IMR-90 (cell line): ENCODE measurements around the gene CERS6. TPM values are rescaled to one million over a fixed set of nuclear protein-coding genes. Genes with fewer than 3 reads are reported as not detected.

Experiments used
- ATAC-seq: fragments of 200-7000 bp; cut with Tn5 transposase; 2 replicates; pipeline ENCODE4 v1.9.1; 2020; ENCODE audit warnings: low read depth, mild to moderate bottlenecking, moderate library complexity
- BruUV-seq: library from RNA; stranded (reverse); fragments of 400-500 nt; replicated peaks from 2 replicates; lab custom pipeline; 2021; lab: Mats Ljungman, UMichigan
- CTCF ChIA-PET: fragments of 300-600 bp; formaldehyde crosslinking; extraction: SDS; loops from one replicate; lab custom pipeline; 2021; ENCODE audit warnings: antibody characterized with exemption; lab: Yijun Ruan, JAX
- POLR2A ChIA-PET: fragments of 300-600 bp; sonication (Branson Sonifier 250); formaldehyde crosslinking; loops from one replicate; lab custom pipeline; 2022; ENCODE audit warnings: antibody characterized with exemption; ENCODE audit not compliant: unreplicated experiment; lab: Charles Lee
- DNase-seq: peaks from one replicate; pipeline ENCODE4 v3.0.0; 2013
- H2AFZ ChIP-seq: replicated peaks from 2 replicates; pipeline ENCODE3; 2013; ENCODE audit warnings: low read length, mild to moderate bottlenecking; ENCODE audit not compliant: poor library complexity
- H2AK5ac ChIP-seq: 2 replicates; pipeline ENCODE4 v1.6.1; 2013; ENCODE audit warnings: low read depth, low read length, inconsistent platforms
- H2AK9ac ChIP-seq: replicated peaks from 2 replicates; pipeline ENCODE3; 2013; ENCODE audit warnings: mild to moderate bottlenecking, low read depth, low read length, moderate library complexity; ENCODE audit not compliant: poor library complexity
- H2BK120ac ChIP-seq: 2 replicates; pipeline ENCODE4 v1.6.1; 2013; ENCODE audit warnings: low read depth, low read length, inconsistent platforms
- H2BK15ac ChIP-seq: 3 replicates; pipeline ENCODE4 v1.6.1; 2013; ENCODE audit warnings: low read depth, low read length, inconsistent platforms
- H2BK20ac ChIP-seq: 2 replicates; pipeline ENCODE4 v1.6.1; 2013; ENCODE audit warnings: low read depth, mild to moderate bottlenecking, inconsistent platforms, low read length, moderate library complexity
- H2BK5ac ChIP-seq: 2 replicates; pipeline ENCODE4 v1.6.1; 2013; ENCODE audit warnings: mild to moderate bottlenecking, low read depth, low read length, inconsistent platforms; ENCODE audit not compliant: poor library complexity, severe bottlenecking
- H3K14ac ChIP-seq: replicated peaks from 2 replicates; pipeline ENCODE4 v1.6.1; 2013; ENCODE audit warnings: low read depth, low read length, inconsistent platforms
- H3K18ac ChIP-seq: 2 replicates; pipeline ENCODE4 v1.6.1; 2013; ENCODE audit warnings: low read depth, low read length, control low read depth
- H3K23ac ChIP-seq: 2 replicates; pipeline ENCODE4 v1.6.1; 2013; ENCODE audit warnings: low read depth, low read length, inconsistent platforms
- H3K27ac ChIP-seq: 2 replicates; pipeline ENCODE4 v1.5.1; 2013; ENCODE audit warnings: mild to moderate bottlenecking, control low read depth, low read length; ENCODE audit not compliant: insufficient read depth
- H3K27me3 ChIP-seq: 2 replicates; pipeline ENCODE4 v1.6.1; 2013; ENCODE audit warnings: low read length; ENCODE audit not compliant: control insufficient read depth, insufficient read depth
- H3K36me3 ChIP-seq: 2 replicates; pipeline ENCODE4 v1.6.1; 2013; ENCODE audit warnings: low read length, mixed read lengths; ENCODE audit not compliant: control insufficient read depth, insufficient read depth
- H3K4ac ChIP-seq: 2 replicates; pipeline ENCODE4 v1.6.1; 2013; ENCODE audit warnings: low read depth, low read length, inconsistent platforms
- H3K4me1 ChIP-seq: 2 replicates; pipeline ENCODE4 v1.6.1; 2013; ENCODE audit warnings: low read length, mixed read lengths; ENCODE audit not compliant: control insufficient read depth, insufficient read depth
- H3K4me2 ChIP-seq: 2 replicates; pipeline ENCODE4 v1.6.1; 2013; ENCODE audit warnings: low read depth, mild to moderate bottlenecking, control low read depth, low read length, moderate library complexity
- H3K4me3 ChIP-seq: 2 replicates; pipeline ENCODE4 v1.5.1; 2013; ENCODE audit warnings: low read depth, mild to moderate bottlenecking, control low read depth, low read length, moderate library complexity; ENCODE audit not compliant: insufficient read depth
- H3K56ac ChIP-seq: 2 replicates; pipeline ENCODE4 v1.6.1; 2013; ENCODE audit warnings: low read length, inconsistent platforms; ENCODE audit not compliant: insufficient read depth; ENCODE audit errors: extremely low read depth
- H3K79me1 ChIP-seq, 2 experiments: 2 replicates each; pipeline ENCODE4 v1.6.1; 2013; ENCODE audit warnings: low read length in 2 of 2, inconsistent platforms in 1 of 2, low read depth in 1 of 2
- H3K9ac ChIP-seq: 2 replicates; pipeline ENCODE4 v1.6.1; 2013; ENCODE audit warnings: low read depth, low read length, control low read depth
- H3K9me1 ChIP-seq: 2 replicates; pipeline ENCODE4 v1.6.1; 2013; ENCODE audit warnings: low read length, inconsistent platforms; ENCODE audit not compliant: insufficient read depth
- H3K9me3 ChIP-seq: 2 replicates; pipeline ENCODE4 v1.6.1; 2013; ENCODE audit warnings: low read length; ENCODE audit not compliant: control insufficient read depth, insufficient read depth
- H4K20me1 ChIP-seq: 2 replicates; pipeline ENCODE4 v1.6.1; 2013; ENCODE audit warnings: low read length, inconsistent platforms; ENCODE audit not compliant: insufficient read depth
- H4K5ac ChIP-seq: 2 replicates; pipeline ENCODE4 v1.6.1; 2013; ENCODE audit warnings: mild to moderate bottlenecking, low read depth, low read length, control low read depth
- H4K8ac ChIP-seq, 2 experiments: 2 replicates each; pipeline ENCODE4 v1.6.1; 2013; ENCODE audit warnings: low read depth in 2 of 2, low read length in 2 of 2, control low read depth in 1 of 2, inconsistent platforms in 1 of 2
- H4K91ac ChIP-seq: 2 replicates; pipeline ENCODE4 v1.6.1; 2013; ENCODE audit warnings: low read depth, low read length, inconsistent platforms; ENCODE audit not compliant: insufficient read depth
- BHLHE40 ChIP-seq: fragments of 150-350 bp; IDR thresholded peaks from 2 replicates; pipeline ENCODE4 v1.6.1; 2016; ENCODE audit warnings: mild to moderate bottlenecking, low read depth, low read length
- CEBPB ChIP-seq: IDR thresholded peaks from 2 replicates; pipeline ENCODE4 v1.6.1; 2012; ENCODE audit warnings: low read depth, low read length, improper control_type of control experiment
- FOS ChIP-seq: fragments of 150-350 bp; IDR thresholded peaks from 2 replicates; pipeline ENCODE4 v1.6.1; 2016; ENCODE audit warnings: low read depth, low read length
- MAFK ChIP-seq: IDR thresholded peaks from 2 replicates; pipeline ENCODE4 v1.6.1; 2012; ENCODE audit warnings: low read depth, low read length, improper control_type of control experiment
- MAZ ChIP-seq: IDR thresholded peaks from 2 replicates; pipeline ENCODE4 v1.6.1; 2012; ENCODE audit warnings: low read depth, mild to moderate bottlenecking, low read length, improper control_type of control experiment, moderate library complexity, borderline replicate concordance
- NFE2L2 ChIP-seq: fragments of 150-350 bp; IDR thresholded peaks from 2 replicates; pipeline ENCODE4 v1.6.1; 2016; ENCODE audit warnings: low read depth, mild to moderate bottlenecking, low read length
- RFX5 ChIP-seq: IDR thresholded peaks from 2 replicates; pipeline ENCODE4 v1.8.0; 2012; ENCODE audit warnings: low read depth, mild to moderate bottlenecking, low read length, moderate library complexity
- WGBS, 2 experiments: methylation state at CpG; one replicate each; pipeline versions ENCODE4 v1.1.5 to v1.1.7; 2013; ENCODE audit warnings: missing lambda C conversion rate in 2 of 2; ENCODE audit not compliant: insufficient read length in 1 of 2; ENCODE audit errors: extremely low coverage in 2 of 2; 5-methylcytosine and 5-hydroxymethylcytosine counted together
- dilution Hi-C: fragments of 300-500 bp; cut with HindIII; formaldehyde crosslinking; loops from one replicate; pipeline ENCODE4 v1.14.3; 2018; ENCODE audit warnings: low sequenced_read_pairs; ENCODE audit not compliant: unreplicated experiment
- in situ Hi-C: fragments of 300-500 bp; cut with MboI; formaldehyde crosslinking; loops from 3 replicates; pipeline ENCODE4 v1.14.3; 2019; ENCODE audit warnings: low sequenced_read_pairs, inconsistent platforms, mixed read lengths
- intact Hi-C: fragments of 100-400 bp; cut with micrococcal nuclease; formaldehyde crosslinking; loops from 2 replicates; pipeline ENCODE4 v1.10.0; 2022
- polyA plus RNA-seq, 3 experiments: library from polyadenylated mRNA; depleted of rRNA; stranded (reverse); fragments of >200 nt; gene quantifications; 2 replicates each; pipeline ENCODE4 v1.2.3, GENCODE V29; 2012; ENCODE audit warnings: low replicate concordance in 1 of 3
- total RNA-seq: library from RNA; depleted of rRNA; stranded (reverse); fragments of >200 nt; gene quantifications from 2 replicates; pipeline ENCODE4 v1.2.3, GENCODE V29; 2012
- TF ChIP-seq, protein P1 (sequence below): conservative IDR thresholded peaks from 2 replicates; pipeline ENCODE4 v1.5.1; 2012; ENCODE audit warnings: mild to moderate bottlenecking, low read depth, low read length, improper control_type of control experiment
- TF ChIP-seq, protein P2 (sequence below): fragments of 150-350 bp; IDR thresholded peaks from 2 replicates; pipeline ENCODE4 v1.6.1; 2016; ENCODE audit warnings: low read depth, mild to moderate bottlenecking, low read length, moderate library complexity, borderline replicate concordance

CERS6 gene
- total and polyA plus RNA-seq, 2 of the 4 experiments (the other 2 are of a cell fraction): 2.1 to 5.7 TPM

DNA sequence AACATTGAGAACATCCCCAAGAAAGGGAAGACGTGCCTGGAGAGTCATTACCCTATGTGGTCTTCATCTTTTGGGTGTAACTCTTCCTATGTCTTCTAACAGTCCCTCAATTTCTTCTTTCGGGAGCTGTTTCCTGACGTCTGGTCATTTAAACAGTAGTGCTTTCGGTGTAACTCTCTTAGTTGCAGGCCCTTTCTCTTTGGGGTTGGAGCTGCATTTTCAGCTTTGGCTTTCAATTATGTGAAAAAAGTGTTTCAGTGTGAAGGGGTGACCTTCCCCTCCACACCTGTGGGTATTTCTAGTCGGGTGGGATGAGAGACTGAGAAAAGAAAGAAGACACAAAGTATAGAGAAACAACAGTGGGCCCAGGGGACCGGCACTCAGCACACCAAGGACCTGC lies 105.9 kb downstream of the CERS6 start:
- in situ Hi-C loops (no loop called here), intact Hi-C loops (no loop called here), dilution Hi-C loops (no loop called here)
- Histone ChIP-seq H3K9ac (no peak overlapping the region), H3K4ac (no peak overlapping the region), H3K27ac (no peak overlapping the region), H3K9me3 (no peaks in the 10 kb centered on the region), H4K20me1 (no peaks in the 10 kb centered on the region), H3K14ac (no peak overlapping the region), H3K9me1 (no peaks in the 10 kb centered on the region), H3K27me3 (no peaks in the 10 kb centered on the region), H3K4me1 (no peaks in the 10 kb centered on the region), H2BK20ac (no peak overlapping the region), H3K79me1 (no peaks in the 10 kb centered on the region), H2BK120ac (no peak overlapping the region), H2AFZ (no peak overlapping the region), H3K4me3 (no peak overlapping the region), H2BK15ac (no peak overlapping the region), H4K5ac (no peak overlapping the region), H4K91ac (no peak overlapping the region), H2BK5ac (no peak overlapping the region), H2AK9ac (no peak overlapping the region), H3K23ac (no peak overlapping the region), H3K4me2 (no peak overlapping the region), H3K56ac (no peak overlapping the region), H3K18ac (no peak overlapping the region), H4K8ac (no peak overlapping the region), H3K36me3 (no peaks in the 10 kb centered on the region), H2AK5ac (no peak overlapping the region)
- ChIA-PET POLR2A (no interaction called here), CTCF (no interaction called here)
- no peak for DNase-seq
- BruUV-seq: no TSS peak
- TF ChIP-seq RFX5: no peak
- TF ChIP-seq, protein P1, sequence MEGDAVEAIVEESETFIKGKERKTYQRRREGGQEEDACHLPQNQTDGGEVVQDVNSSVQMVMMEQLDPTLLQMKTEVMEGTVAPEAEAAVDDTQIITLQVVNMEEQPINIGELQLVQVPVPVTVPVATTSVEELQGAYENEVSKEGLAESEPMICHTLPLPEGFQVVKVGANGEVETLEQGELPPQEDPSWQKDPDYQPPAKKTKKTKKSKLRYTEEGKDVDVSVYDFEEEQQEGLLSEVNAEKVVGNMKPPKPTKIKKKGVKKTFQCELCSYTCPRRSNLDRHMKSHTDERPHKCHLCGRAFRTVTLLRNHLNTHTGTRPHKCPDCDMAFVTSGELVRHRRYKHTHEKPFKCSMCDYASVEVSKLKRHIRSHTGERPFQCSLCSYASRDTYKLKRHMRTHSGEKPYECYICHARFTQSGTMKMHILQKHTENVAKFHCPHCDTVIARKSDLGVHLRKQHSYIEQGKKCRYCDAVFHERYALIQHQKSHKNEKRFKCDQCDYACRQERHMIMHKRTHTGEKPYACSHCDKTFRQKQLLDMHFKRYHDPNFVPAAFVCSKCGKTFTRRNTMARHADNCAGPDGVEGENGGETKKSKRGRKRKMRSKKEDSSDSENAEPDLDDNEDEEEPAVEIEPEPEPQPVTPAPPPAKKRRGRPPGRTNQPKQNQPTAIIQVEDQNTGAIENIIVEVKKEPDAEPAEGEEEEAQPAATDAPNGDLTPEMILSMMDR: no peak
- no peak for TF ChIP-seq NFE2L2
- TF ChIP-seq FOS: no peak
- TF ChIP-seq, protein P2, sequence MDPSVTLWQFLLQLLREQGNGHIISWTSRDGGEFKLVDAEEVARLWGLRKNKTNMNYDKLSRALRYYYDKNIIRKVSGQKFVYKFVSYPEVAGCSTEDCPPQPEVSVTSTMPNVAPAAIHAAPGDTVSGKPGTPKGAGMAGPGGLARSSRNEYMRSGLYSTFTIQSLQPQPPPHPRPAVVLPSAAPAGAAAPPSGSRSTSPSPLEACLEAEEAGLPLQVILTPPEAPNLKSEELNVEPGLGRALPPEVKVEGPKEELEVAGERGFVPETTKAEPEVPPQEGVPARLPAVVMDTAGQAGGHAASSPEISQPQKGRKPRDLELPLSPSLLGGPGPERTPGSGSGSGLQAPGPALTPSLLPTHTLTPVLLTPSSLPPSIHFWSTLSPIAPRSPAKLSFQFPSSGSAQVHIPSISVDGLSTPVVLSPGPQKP: no peak
- no peak for TF ChIP-seq BHLHE40
- no peak for TF ChIP-seq CEBPB
- no peak for TF ChIP-seq MAFK
- no peak for TF ChIP-seq MAZ
- WGBS, 2 experiments: 67% methylated on average over 1 of the region's 6 CpGs; no CpG with 5 or more reads in 1 of the 2 experiments
- no peak for ATAC-seq
